ENCODE data around the gene SIN3A.
"Not testable (repeated sequence)": the region's sequence is repeated elsewhere in the genome, so short reads cannot be mapped to it uniquely, and the experiment has no call there.

The SIN3A gene

DNA sequence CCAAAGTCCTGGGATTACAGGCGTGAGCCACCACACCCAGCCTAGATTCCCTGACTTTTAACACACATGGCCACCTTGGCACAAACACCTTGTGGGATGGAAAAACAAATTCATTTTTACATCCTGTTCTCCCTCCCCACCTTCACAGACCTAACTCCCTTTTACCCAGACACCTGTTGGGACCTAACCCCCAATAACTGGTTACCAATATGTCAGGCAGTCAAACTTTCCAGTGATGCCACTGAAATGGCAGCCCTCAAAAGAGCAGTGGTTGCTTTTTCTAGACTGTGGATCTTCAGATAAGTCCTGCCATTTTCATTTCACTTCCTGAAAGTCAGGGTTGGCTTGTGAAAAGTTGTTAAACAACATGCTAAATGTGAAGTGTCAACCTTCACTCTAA lies 34.9 kb downstream of the SIN3A start:
- DNase-seq (ENCODE audit: low read depth), result no peak
- no peak overlapping the region for H3K4me3 ChIP-seq (replicated peaks; ENCODE audit: low read depth, low read length)
- TF ChIP-seq, protein P1, sequence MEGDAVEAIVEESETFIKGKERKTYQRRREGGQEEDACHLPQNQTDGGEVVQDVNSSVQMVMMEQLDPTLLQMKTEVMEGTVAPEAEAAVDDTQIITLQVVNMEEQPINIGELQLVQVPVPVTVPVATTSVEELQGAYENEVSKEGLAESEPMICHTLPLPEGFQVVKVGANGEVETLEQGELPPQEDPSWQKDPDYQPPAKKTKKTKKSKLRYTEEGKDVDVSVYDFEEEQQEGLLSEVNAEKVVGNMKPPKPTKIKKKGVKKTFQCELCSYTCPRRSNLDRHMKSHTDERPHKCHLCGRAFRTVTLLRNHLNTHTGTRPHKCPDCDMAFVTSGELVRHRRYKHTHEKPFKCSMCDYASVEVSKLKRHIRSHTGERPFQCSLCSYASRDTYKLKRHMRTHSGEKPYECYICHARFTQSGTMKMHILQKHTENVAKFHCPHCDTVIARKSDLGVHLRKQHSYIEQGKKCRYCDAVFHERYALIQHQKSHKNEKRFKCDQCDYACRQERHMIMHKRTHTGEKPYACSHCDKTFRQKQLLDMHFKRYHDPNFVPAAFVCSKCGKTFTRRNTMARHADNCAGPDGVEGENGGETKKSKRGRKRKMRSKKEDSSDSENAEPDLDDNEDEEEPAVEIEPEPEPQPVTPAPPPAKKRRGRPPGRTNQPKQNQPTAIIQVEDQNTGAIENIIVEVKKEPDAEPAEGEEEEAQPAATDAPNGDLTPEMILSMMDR (IDR thresholded peaks at IDR 0.05; ENCODE audit: low read length, missing control alignments), result no peak

- TF ChIP-seq, protein P1 (IDR thresholded peaks at IDR 0.05; ENCODE audit: low read length, missing control alignments), result no peak
- H3K4me3 ChIP-seq (replicated peaks; ENCODE audit: low read depth, low read length), result no peak overlapping the region
- no peak for DNase-seq (ENCODE audit: low read depth)
Measured at GRCh38 chr15:75410196-75410595, 41.3 kb downstream of the SIN3A start.

- no peak overlapping the region for H3K4me3 ChIP-seq (replicated peaks; ENCODE audit: low read depth, low read length)
- DNase-seq (ENCODE audit: low read depth), result no peak
- TF ChIP-seq, protein P1 (IDR thresholded peaks at IDR 0.05; ENCODE audit: low read length, missing control alignments), result no peak
Measured at GRCh38 chr15:75407083-75407482, 44.4 kb downstream of the SIN3A start.

- DNase-seq (ENCODE audit: low read depth), result no peak
- TF ChIP-seq, protein P1 (IDR thresholded peaks at IDR 0.05; ENCODE audit: low read length, missing control alignments), result no peak
Measured at GRCh38 chr15:75403892-75404291, 47.6 kb downstream of the SIN3A start.

DNA sequence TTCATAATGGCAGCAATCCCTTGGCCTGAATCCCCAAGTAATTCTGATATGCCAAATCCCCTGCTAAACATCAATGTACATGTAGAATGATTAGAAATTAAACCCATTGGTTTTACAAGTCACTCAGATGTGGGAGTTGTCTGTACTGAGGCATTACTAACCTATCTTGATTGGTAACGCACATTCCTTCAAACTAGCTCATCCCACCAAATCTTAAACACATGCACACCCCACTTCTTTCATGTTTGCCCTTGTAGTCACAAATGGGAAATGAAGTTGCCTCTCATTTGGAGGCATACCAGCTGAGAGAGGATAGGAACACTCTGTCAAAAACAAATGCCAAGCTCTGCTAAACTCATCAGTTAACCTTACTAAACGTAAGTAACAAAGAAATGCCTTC lies 54.0 kb downstream of the SIN3A start:
- H3K4me3 ChIP-seq (replicated peaks; ENCODE audit: low read depth, low read length), result no peak overlapping the region
- TF ChIP-seq, protein P1 (IDR thresholded peaks at IDR 0.05; ENCODE audit: low read length, missing control alignments), result no peak
- DNase-seq (ENCODE audit: low read depth), result no peak

More at GRCh38 chr15:75403892-75404291, 47.6 kb downstream of the SIN3A start:
- no peak overlapping the region for H3K4me3 ChIP-seq (replicated peaks; ENCODE audit: low read depth, low read length)

GRCh38 chr15:75389791-75390382 lies 61.6 kb downstream of the SIN3A start:
- TF ChIP-seq, protein P1 (IDR thresholded peaks at IDR 0.05; ENCODE audit: low read length, missing control alignments), result no peak
- H3K4me3 ChIP-seq (replicated peaks; ENCODE audit: low read depth, low read length), result no peak overlapping the region
- no peak for DNase-seq (ENCODE audit: low read depth)

DNA sequence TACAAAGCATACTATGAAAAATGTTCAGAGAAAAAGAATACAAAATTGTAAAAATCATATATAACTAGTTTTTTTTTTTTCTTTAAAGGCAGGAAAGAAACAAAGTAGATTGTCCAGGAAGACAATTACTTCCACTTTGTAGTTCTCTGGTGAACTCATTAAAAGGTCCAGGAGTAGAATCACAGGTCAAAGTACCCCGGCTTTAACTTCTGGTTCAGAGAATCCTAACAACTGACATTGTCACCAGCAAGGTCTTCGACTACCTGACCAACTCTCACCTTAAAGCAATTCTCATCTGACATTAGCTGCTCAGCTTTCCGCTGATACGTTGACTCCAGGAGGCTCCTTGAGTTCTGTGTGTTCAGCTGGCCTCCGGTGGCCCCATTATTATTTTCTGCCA lies 67.5 kb downstream of the SIN3A start:
- not testable (repeated sequence) for DNase-seq (ENCODE audit: low read depth); H3K4me3 ChIP-seq (replicated peaks; ENCODE audit: low read depth, low read length)
